GM12878 (cell line): ENCODE results near the gene PSAPL1. TPM values are rescaled to one million over a fixed set of nuclear protein-coding genes. Genes with fewer than 3 reads are reported as not detected.

Experiments used
- ATAC-seq: fragments of 200-7000 bp; cut with Tn5 transposase; 3 replicates; pipeline ENCODE4 v1.9.1; 2020; ENCODE audit warnings: mild to moderate bottlenecking, moderate library complexity
- BruUV-seq: library from RNA; stranded (reverse); fragments of 400-500 nt; replicated peaks from 2 replicates; lab custom pipeline; 2021; lab: Mats Ljungman, UMichigan
- CTCF ChIA-PET: fragments of 300-600 bp; sonication (Branson Sonifier 250); formaldehyde crosslinking; extraction: SDS; loops from one replicate; lab custom pipeline; 2021; ENCODE audit warnings: inconsistent platforms; lab: Yijun Ruan, JAX
- POLR2A ChIA-PET: fragments of 350-600 bp; formaldehyde crosslinking; extraction: SDS; loops from one replicate; lab custom pipeline; 2021; ENCODE audit warnings: inconsistent platforms; lab: Charles Lee
- RAD21 ChIA-PET: fragments of 300-600 bp; sonication (Branson Sonifier 250); formaldehyde crosslinking; loops from one replicate; lab custom pipeline; 2023; ENCODE audit warnings: antibody characterized with exemption; ENCODE audit not compliant: unreplicated experiment; lab: Charles Lee
- SMC1A ChIA-PET: fragments of 300-600 bp; sonication (Branson Sonifier 250); formaldehyde crosslinking; loops from one replicate; lab custom pipeline; 2023; ENCODE audit not compliant: unreplicated experiment, uncharacterized antibody; lab: Charles Lee
- DNase-seq: peaks from one replicate; pipeline ENCODE4 v3.0.0-alpha.2; 2011; ENCODE audit warnings: low read depth, low spot score
- FAIRE-seq: peaks from 3 replicates; lab custom pipeline; 2011; peaks lifted over from hg19 to GRCh38; lab: Jason Lieb, UNC
- H2AFZ ChIP-seq: 2 replicates; pipeline ENCODE4 v1.6.0; 2011; ENCODE audit warnings: low read depth, low read length, control low read depth; ENCODE audit not compliant: control insufficient read depth
- H3K27ac ChIP-seq: 2 replicates; pipeline ENCODE4 v1.5.1; 2011; ENCODE audit warnings: control low read depth; ENCODE audit not compliant: control insufficient read depth, insufficient read depth
- H3K27me3 ChIP-seq, 2 experiments: replicated peaks in 1 of 2; 2 replicates each; pipeline versions ENCODE4 v1.6.0 to v1.6.1; 2011; ENCODE audit warnings: low read length in 1 of 2; ENCODE audit not compliant: control insufficient read depth in 2 of 2, insufficient read depth in 2 of 2
- H3K36me3 ChIP-seq, 2 experiments: 2 replicates each; pipeline ENCODE4 v1.5.1; 2011; ENCODE audit warnings: low read length in 1 of 2; ENCODE audit not compliant: control insufficient read depth in 2 of 2, insufficient read depth in 2 of 2
- H3K4me1 ChIP-seq: 2 replicates; pipeline ENCODE4 v1.6.1; 2011; ENCODE audit warnings: mild to moderate bottlenecking, low read length, moderate library complexity, mixed read lengths; ENCODE audit not compliant: control insufficient read depth, insufficient read depth
- H3K4me2 ChIP-seq: 2 replicates; pipeline ENCODE4 v1.6.0; 2011; ENCODE audit warnings: control low read depth; ENCODE audit not compliant: control insufficient read depth, insufficient read depth
- H3K4me3 ChIP-seq: fragments of 200-600 bp; sonication (generic); 2 replicates; pipeline ENCODE4 v1.5.1; 2016
- H3K79me2 ChIP-seq: 2 replicates; pipeline ENCODE4 v1.6.0; 2011; ENCODE audit warnings: low read length; ENCODE audit not compliant: control insufficient read depth, insufficient read depth
- H3K9ac ChIP-seq: 2 replicates; pipeline ENCODE4 v1.8.0; 2011; ENCODE audit warnings: low read length, control low read depth, mixed read lengths; ENCODE audit not compliant: control insufficient read depth, insufficient read depth
- H3K9me3 ChIP-seq: replicated peaks from 3 replicates; pipeline ENCODE4 v1.5.1; 2011; ENCODE audit warnings: mild to moderate bottlenecking, low read length; ENCODE audit not compliant: control insufficient read depth, insufficient read depth
- H4K20me1 ChIP-seq: 2 replicates; pipeline ENCODE4 v1.6.0; 2011; ENCODE audit not compliant: control insufficient read depth, insufficient read depth
- E2F4 ChIP-seq: IDR thresholded peaks from 2 replicates; pipeline ENCODE4 v1.6.1; 2012; ENCODE audit warnings: low read depth, low read length, improper control_type of control experiment
- MEF2B ChIP-seq: fragments of 450-650 bp; IDR thresholded peaks from 2 replicates; pipeline ENCODE4 v1.6.1; 2018; ENCODE audit warnings: mild to moderate bottlenecking, moderate library complexity; ENCODE audit not compliant: partially characterized antibody, poor library complexity, severe bottlenecking
- POLR2AphosphoS5 ChIP-seq: IDR thresholded peaks from 2 replicates; pipeline ENCODE4 v1.6.1; 2011; ENCODE audit warnings: mild to moderate bottlenecking, low read length, inconsistent platforms
- RB1 ChIP-seq: fragments of 450-650 bp; formaldehyde crosslinking; IDR thresholded peaks from 2 replicates; pipeline ENCODE4 v1.6.1; 2017; ENCODE audit warnings: mild to moderate bottlenecking, borderline replicate concordance
- RELA ChIP-seq: fragments of 450-650 bp; IDR thresholded peaks from 2 replicates; pipeline ENCODE4 v1.8.0; 2014; ENCODE audit warnings: borderline replicate concordance; ENCODE audit not compliant: partially characterized antibody
- SMC3 ChIP-seq: IDR thresholded peaks from 2 replicates; pipeline ENCODE4 v1.6.1; 2011; ENCODE audit warnings: low read length, improper control_type of control experiment, borderline replicate concordance
- SP1 ChIP-seq: IDR thresholded peaks from one replicate; pipeline ENCODE4 v1.6.1; 2011; ENCODE audit warnings: low read depth, low read length
- USF1 ChIP-seq: IDR thresholded peaks from 2 replicates; pipeline ENCODE4 v1.6.1; 2011; ENCODE audit warnings: borderline replicate concordance, low read depth, mild to moderate bottlenecking, moderate library complexity, mixed read lengths, low read length; ENCODE audit not compliant: insufficient read depth; ENCODE audit errors: extremely low read length
- ZNF207 ChIP-seq: fragments of 450-650 bp; IDR thresholded peaks from 2 replicates; pipeline ENCODE4 v1.6.1; 2014; ENCODE audit warnings: antibody characterized with exemption, mild to moderate bottlenecking, borderline replicate concordance
- WGBS: methylation state at CpG from one replicate; pipeline ENCODE4 v1.1.6; 2016; ENCODE audit warnings: low lambda C conversion rate; ENCODE audit not compliant: insufficient replicate concordance, insufficient coverage; ENCODE audit errors: missing lambda C conversion rate; 5-methylcytosine and 5-hydroxymethylcytosine counted together
- in situ Hi-C: fragments of 300-500 bp; cut with MboI; formaldehyde crosslinking; loops from 9 replicates; pipeline ENCODE4 v1.14.3; 2018; ENCODE audit warnings: mixed read lengths
- intact Hi-C: fragments of 100-400 bp; cut with micrococcal nuclease; formaldehyde crosslinking; loops from one replicate; pipeline ENCODE4 v1.14.2; 2022; ENCODE audit not compliant: unreplicated experiment
- polyA plus RNA-seq, 11 experiments: library from polyadenylated mRNA; depleted of rRNA in 4 of 11; unstranded in 6 of 11; stranded (reverse) in 5 of 11; fragments of >200 nt; fragmentation: Nextera tagmentation in 4 of 11; fragmentation: Illumina TruSeq in 1 of 11; extraction: Ambion mirVana in 4 of 11; extraction: Trizol in 1 of 11; gene quantifications; 1 replicate in 1 of 11; 2 replicates in 10 of 11; pipeline versions ENCODE4 v1.2.1 to v1.2.3, GENCODE V29; 2011 to 2016; ENCODE audit warnings: inconsistent platforms in 2 of 11, missing spikeins in 2 of 11, low read depth in 1 of 11
- total RNA-seq, 4 experiments: library from RNA; depleted of rRNA in 3 of 4; stranded (reverse); fragments of >200 nt in 3 of 4; fragmentation: Illumina TruSeq in 1 of 4; extraction: Trizol in 1 of 4; gene quantifications; 2 replicates each; pipeline versions ENCODE4 v1.2.1 to v1.2.3, GENCODE V29; 2013 to 2021

The PSAPL1 gene
- total and polyA plus RNA-seq, 10 of the 15 experiments (the other 5 are each of a cell fraction or from before 2014, with no cell fraction given): not detected

GRCh38 chr4:7426525-7427171, 8.1 kb downstream of the PSAPL1 start:
- no peaks in the 10 kb centered on the region for H3K27me3 ChIP-seq
- no peak for ATAC-seq
- no peaks in the 10 kb centered on the region for H3K79me2 ChIP-seq
- H3K27ac ChIP-seq: no peak overlapping the region
- no TSS peak for BruUV-seq
- H3K9me3 ChIP-seq: no peaks in the 10 kb centered on the region
- WGBS: 33% methylated on average over 20 of the region's 20 CpGs
- ChIA-PET CTCF (no interaction called here), RAD21 (no interaction called here), SMC1A (no interaction called here), POLR2A (no interaction called here)
- in situ Hi-C loops: no loop called here
- H4K20me1 ChIP-seq: no peaks in the 10 kb centered on the region
- H3K4me3 ChIP-seq: no peak overlapping the region
- H3K36me3 ChIP-seq: no peaks in the 10 kb centered on the region
- no peak for DNase-seq
- no peak overlapping the region for H3K9ac ChIP-seq
- H3K4me2 ChIP-seq: no peak overlapping the region
- H2AFZ ChIP-seq: no peak overlapping the region
- H3K4me1 ChIP-seq: no peaks in the 10 kb centered on the region
- intact Hi-C loops: no loop called here
- TF ChIP-seq E2F4 (no peak), ZNF207 (no peak), RB1 (no peak), SP1 (no peak), RELA (no peak), MEF2B (no peak), SMC3 (no peak), USF1 (no peak), POLR2AphosphoS5 (no peak)
- no peak for FAIRE-seq
